H9 (cell line): ENCODE measurements around the gene ODAD2. TPM values are rescaled to one million over a fixed set of nuclear protein-coding genes. Genes with fewer than 3 reads are reported as not detected.
"Not testable (repeated sequence)": the region's sequence is repeated elsewhere in the genome, so short reads cannot be mapped to it uniquely, and the experiment has no call there.

ENCODE experiments used
- DNase-seq: peaks from one replicate; pipeline ENCODE4 v3.0.0-alpha.2; 2017
- H2AFZ ChIP-seq: one replicate; pipeline ENCODE4 v1.6.1; 2013; ENCODE audit warnings: mild to moderate bottlenecking, low read length, control low read depth, moderate library complexity
- H2AK5ac ChIP-seq: 2 replicates; pipeline ENCODE4 v1.6.1; 2013; ENCODE audit warnings: low read length, control low read depth, mixed read lengths; ENCODE audit not compliant: insufficient read length
- H2BK120ac ChIP-seq: one replicate; pipeline ENCODE4 v1.6.1; 2013; ENCODE audit warnings: low read depth, mild to moderate bottlenecking, low read length, control low read depth, inconsistent platforms; ENCODE audit not compliant: poor library complexity, severe bottlenecking
- H2BK12ac ChIP-seq: 2 replicates; pipeline ENCODE4 v1.6.1; 2013; ENCODE audit warnings: low read length, control low read depth, mixed read lengths, low read depth; ENCODE audit not compliant: insufficient read length
- H2BK15ac ChIP-seq: 2 replicates; pipeline ENCODE4 v1.6.1; 2013; ENCODE audit warnings: low read depth, low read length, control low read depth
- H2BK20ac ChIP-seq: one replicate; pipeline ENCODE4 v1.6.1; 2013; ENCODE audit warnings: low read depth, mild to moderate bottlenecking, low read length, control low read depth, inconsistent platforms; ENCODE audit not compliant: poor library complexity, severe bottlenecking
- H2BK5ac ChIP-seq: 2 replicates; pipeline ENCODE4 v1.6.1; 2013; ENCODE audit warnings: low read length, control low read depth, mixed read lengths; ENCODE audit not compliant: insufficient read length
- H3K14ac ChIP-seq: 2 replicates; pipeline ENCODE4 v1.6.1; 2013; ENCODE audit warnings: low read length, control low read depth; ENCODE audit not compliant: insufficient read depth
- H3K18ac ChIP-seq: 2 replicates; pipeline ENCODE4 v1.6.1; 2013; ENCODE audit warnings: low read depth, mild to moderate bottlenecking, mixed read lengths, low read length, control low read depth; ENCODE audit not compliant: insufficient read length
- H3K23ac ChIP-seq: 2 replicates; pipeline ENCODE4 v1.6.1; 2013; ENCODE audit warnings: low read length, control low read depth, mixed read lengths, low read depth; ENCODE audit not compliant: insufficient read length
- H3K23me2 ChIP-seq: 2 replicates; pipeline ENCODE4 v1.6.1; 2013; ENCODE audit warnings: low read depth, mild to moderate bottlenecking, mixed read lengths, low read length, control low read depth; ENCODE audit not compliant: insufficient read length, poor library complexity, severe bottlenecking
- H3K27ac ChIP-seq: 2 replicates; pipeline ENCODE4 v1.5.1; 2013; ENCODE audit warnings: low read length, control low read depth, mixed read lengths, low read depth; ENCODE audit not compliant: insufficient read length
- H3K27me3 ChIP-seq: 2 replicates; pipeline ENCODE4 v1.6.1; 2013; ENCODE audit warnings: low read length, control low read depth, inconsistent platforms; ENCODE audit not compliant: insufficient read depth
- H3K4ac ChIP-seq: 2 replicates; pipeline ENCODE4 v1.6.1; 2013; ENCODE audit warnings: low read depth, mild to moderate bottlenecking, control low read depth, inconsistent platforms, low read length, moderate library complexity
- H3K4me1 ChIP-seq: 2 replicates; pipeline ENCODE4 v1.6.1; 2013; ENCODE audit warnings: low read length, control low read depth, inconsistent platforms; ENCODE audit not compliant: insufficient read depth
- H3K4me2 ChIP-seq: 2 replicates; pipeline ENCODE4 v1.6.1; 2013; ENCODE audit warnings: low read length, control low read depth, mixed read lengths; ENCODE audit not compliant: insufficient read length, insufficient read depth
- H3K56ac ChIP-seq: 2 replicates; pipeline ENCODE4 v1.6.1; 2013; ENCODE audit warnings: low read depth, mild to moderate bottlenecking, mixed read lengths, low read length, control low read depth; ENCODE audit not compliant: insufficient read length
- H3K79me1 ChIP-seq: 2 replicates; pipeline ENCODE4 v1.6.1; 2013; ENCODE audit warnings: low read depth, mild to moderate bottlenecking, moderate library complexity, low read length, control low read depth, inconsistent platforms; ENCODE audit not compliant: insufficient read depth, poor library complexity, severe bottlenecking
- H3K79me2 ChIP-seq: 2 replicates; pipeline ENCODE4 v1.6.1; 2013; ENCODE audit warnings: low read length, control low read depth, inconsistent platforms; ENCODE audit not compliant: insufficient read depth
- H3K9ac ChIP-seq: 2 replicates; pipeline ENCODE4 v1.6.1; 2013; ENCODE audit warnings: low read length, control low read depth, mixed read lengths; ENCODE audit not compliant: insufficient read length; ENCODE audit errors: extremely low read depth
- H3K9me3 ChIP-seq: one replicate; pipeline ENCODE4 v1.6.1; 2013; ENCODE audit warnings: low read depth, low read length, inconsistent platforms; ENCODE audit not compliant: control insufficient read depth
- H3T11ph ChIP-seq: one replicate; pipeline ENCODE4 v1.6.1; 2013; ENCODE audit warnings: mild to moderate bottlenecking, low read length, control low read depth, inconsistent platforms
- H4K20me1 ChIP-seq: one replicate; pipeline ENCODE4 v1.6.1; 2013; ENCODE audit not compliant: control insufficient read depth, insufficient read length, insufficient read depth
- H4K5ac ChIP-seq: 2 replicates; pipeline ENCODE4 v1.6.1; 2013; ENCODE audit warnings: low read depth, mild to moderate bottlenecking, mixed read lengths, low read length, control low read depth; ENCODE audit not compliant: insufficient read length
- H4K8ac ChIP-seq: replicated peaks from 2 replicates; pipeline ENCODE4 v1.6.1; 2013; ENCODE audit warnings: low read length, control low read depth, mixed read lengths, low read depth; ENCODE audit not compliant: insufficient read length
- H4K91ac ChIP-seq: 2 replicates; pipeline ENCODE4 v1.6.1; 2013; ENCODE audit warnings: low read depth, mild to moderate bottlenecking, moderate library complexity, mixed read lengths, low read length, control low read depth; ENCODE audit not compliant: insufficient read length
- H3K27ac Mint-ChIP-seq, 3 experiments: 2 replicates in 2 of 3; 3 replicates in 1 of 3; pipeline ENCODE4 v1.8.0; 2020 to 2021; ENCODE audit warnings: mixed read lengths in 3 of 3, mild to moderate bottlenecking in 1 of 3, moderate library complexity in 1 of 3
- H3K27me3 Mint-ChIP-seq: 2 replicates; pipeline ENCODE4 v1.8.0; 2021; ENCODE audit warnings: low read depth, mild to moderate bottlenecking, moderate library complexity, mixed read lengths
- H3K36me3 Mint-ChIP-seq, 3 experiments: 2 replicates in 2 of 3; 3 replicates in 1 of 3; pipeline ENCODE4 v1.8.0; 2020 to 2021; ENCODE audit warnings: low read depth in 3 of 3, mixed read lengths in 3 of 3; ENCODE audit not compliant: insufficient read depth in 1 of 3
- H3K4me1 Mint-ChIP-seq, 2 experiments: 2 replicates each; pipeline ENCODE4 v1.8.0; 2020; ENCODE audit warnings: mixed read lengths in 2 of 2
- H3K4me3 Mint-ChIP-seq, 2 experiments: 2 replicates in 1 of 2; 3 replicates in 1 of 2; pipeline ENCODE4 v1.8.0; 2020 to 2021; ENCODE audit warnings: mild to moderate bottlenecking in 2 of 2, mixed read lengths in 2 of 2, moderate library complexity in 1 of 2
- H3K9me3 Mint-ChIP-seq, 2 experiments: 2 replicates in 1 of 2; 3 replicates in 1 of 2; pipeline ENCODE4 v1.8.0; 2020; ENCODE audit warnings: mild to moderate bottlenecking in 2 of 2, mixed read lengths in 2 of 2, moderate library complexity in 1 of 2
- WGBS: extraction: QIAGEN DNeasy Blood & Tissue Kit; methylation state at CpG from one replicate; pipeline ENCODE4 v1.1.7; 2013; ENCODE audit warnings: missing lambda C conversion rate, low lambda C conversion rate, mixed read lengths; ENCODE audit not compliant: insufficient read length; ENCODE audit errors: extremely low coverage; 5-methylcytosine and 5-hydroxymethylcytosine counted together
- total RNA-seq: library from RNA; stranded (reverse); gene quantifications from 2 replicates; pipeline ENCODE4 v1.2.1, GENCODE V29; 2021

The ODAD2 gene
- total RNA-seq, 1 experiment from 2014 or later, result 4.5 TPM

DNA sequence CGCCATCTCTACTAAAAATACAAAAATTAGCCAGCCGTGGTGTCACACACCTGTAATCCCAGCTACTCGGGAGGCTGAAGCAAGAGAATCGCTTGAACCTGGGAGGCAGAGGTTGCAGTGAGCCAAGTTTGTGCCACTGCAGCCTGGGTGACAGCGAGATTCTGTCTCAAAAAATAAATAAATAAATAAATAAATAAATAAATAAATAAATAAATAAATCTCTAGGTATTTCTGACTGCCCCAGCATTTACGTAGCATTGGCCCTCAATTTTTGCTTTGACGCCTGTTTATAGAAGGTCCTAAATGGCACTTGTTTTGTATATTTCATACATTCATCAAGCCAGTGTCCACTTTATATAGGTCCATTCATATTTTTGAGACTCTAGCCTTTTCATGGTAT lies 28.9 kb downstream of the ODAD2 start:
- not testable (repeated sequence) for H4K5ac ChIP-seq, H3T11ph ChIP-seq, H3K18ac ChIP-seq, H3K9ac ChIP-seq, H3K4me1 Mint-ChIP-seq, H3K27me3 ChIP-seq, H3K9me3 Mint-ChIP-seq, H2AFZ ChIP-seq, H3K4me2 ChIP-seq, H3K4me3 Mint-ChIP-seq, H3K23me2 ChIP-seq, H3K27me3 Mint-ChIP-seq, H4K20me1 ChIP-seq, DNase-seq, H4K91ac ChIP-seq, H2BK5ac ChIP-seq, H3K23ac ChIP-seq, H3K79me1 ChIP-seq, H3K14ac ChIP-seq, H2AK5ac ChIP-seq, H2BK12ac ChIP-seq, H3K4ac ChIP-seq, H2BK20ac ChIP-seq, H2BK120ac ChIP-seq, H4K8ac ChIP-seq, H2BK15ac ChIP-seq, H3K9me3 ChIP-seq, H3K4me1 ChIP-seq, H3K27ac Mint-ChIP-seq, H3K56ac ChIP-seq, H3K79me2 ChIP-seq, H3K27ac ChIP-seq
- no CpG with 5 or more reads among the region's 7 CpGs for WGBS
- peaks cover 0 to 17% (median 7%) of the 10 kb centered on the region in 3 experiments; a peak in 3 of 7 replicates for H3K36me3 Mint-ChIP-seq
